Progenitor cell of endocrine pancreas (in vitro differentiated cells): ENCODE measurements around the gene JAM2. TPM values are rescaled to one million over a fixed set of nuclear protein-coding genes. Genes with fewer than 3 reads are reported as not detected.

Experiments
- DNase-seq: peaks from one replicate; pipeline ENCODE4 v3.0.0; 2021; ENCODE audit warnings: low spot score; ENCODE audit not compliant: unreplicated experiment
- H3K27ac Mint-ChIP-seq: 2 replicates; pipeline ENCODE4 v1.8.0; 2021; ENCODE audit warnings: mild to moderate bottlenecking, moderate library complexity, mixed read lengths
- H3K27me3 Mint-ChIP-seq: 2 replicates; pipeline ENCODE4 v1.8.0; 2021; ENCODE audit warnings: mixed read lengths
- H3K36me3 Mint-ChIP-seq: 2 replicates; pipeline ENCODE4 v1.8.0; 2022; ENCODE audit warnings: mixed read lengths; ENCODE audit not compliant: insufficient read depth
- H3K4me1 Mint-ChIP-seq: 2 replicates; pipeline ENCODE4 v1.8.0; 2021; ENCODE audit warnings: low read depth, mixed read lengths
- H3K4me3 Mint-ChIP-seq: 2 replicates; pipeline ENCODE4 v1.8.0; 2021; ENCODE audit warnings: low read depth, mild to moderate bottlenecking, moderate library complexity, mixed read lengths
- H3K9me3 Mint-ChIP-seq: 2 replicates; pipeline ENCODE4 v1.8.0; 2021; ENCODE audit warnings: low read depth, mixed read lengths
- total RNA-seq: library from RNA; stranded (reverse); gene quantifications from 2 replicates; pipeline ENCODE4 v1.2.1, GENCODE V29; 2021
- TF ChIP-seq, protein P1 (sequence below): fragments of 200-600 bp; sonication (generic); IDR thresholded peaks from one replicate; pipeline ENCODE4 v1.5.0; 2021; ENCODE audit warnings: antibody characterized with exemption, mild to moderate bottlenecking; ENCODE audit not compliant: unreplicated experiment

Gene JAM2
- total RNA-seq, 1 donor from 2014 or later: 2.4 TPM

DNA sequence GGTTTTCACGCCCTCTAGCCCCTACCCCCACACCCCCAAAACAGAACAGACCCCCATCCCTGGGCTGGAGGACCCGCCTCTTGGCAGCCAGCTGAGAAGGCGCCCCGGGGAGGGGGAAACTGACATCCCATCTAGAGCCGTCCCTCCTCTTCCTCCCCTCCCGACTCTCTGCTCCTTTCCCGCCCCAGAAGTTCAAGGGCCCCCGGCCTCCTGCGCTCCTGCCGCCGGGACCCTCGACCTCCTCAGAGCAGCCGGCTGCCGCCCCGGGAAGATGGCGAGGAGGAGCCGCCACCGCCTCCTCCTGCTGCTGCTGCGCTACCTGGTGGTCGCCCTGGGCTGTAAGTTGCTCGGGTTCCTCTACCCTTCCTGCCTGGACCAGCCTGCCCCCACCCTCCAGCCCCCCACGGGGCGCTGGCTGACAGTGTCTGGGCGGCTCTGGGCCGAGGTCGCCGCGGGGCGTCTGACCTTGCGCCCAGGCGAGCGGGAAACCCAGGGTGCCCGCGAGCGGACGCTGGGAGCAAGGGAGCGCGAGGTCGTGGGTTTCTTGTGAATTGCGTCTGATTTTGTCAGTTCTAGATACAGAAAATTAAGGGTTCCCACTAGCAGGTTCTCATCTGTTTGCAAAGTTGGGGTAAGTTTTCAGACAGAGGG is 618 bp downstream of the JAM2 start:
- TF ChIP-seq, protein P1, sequence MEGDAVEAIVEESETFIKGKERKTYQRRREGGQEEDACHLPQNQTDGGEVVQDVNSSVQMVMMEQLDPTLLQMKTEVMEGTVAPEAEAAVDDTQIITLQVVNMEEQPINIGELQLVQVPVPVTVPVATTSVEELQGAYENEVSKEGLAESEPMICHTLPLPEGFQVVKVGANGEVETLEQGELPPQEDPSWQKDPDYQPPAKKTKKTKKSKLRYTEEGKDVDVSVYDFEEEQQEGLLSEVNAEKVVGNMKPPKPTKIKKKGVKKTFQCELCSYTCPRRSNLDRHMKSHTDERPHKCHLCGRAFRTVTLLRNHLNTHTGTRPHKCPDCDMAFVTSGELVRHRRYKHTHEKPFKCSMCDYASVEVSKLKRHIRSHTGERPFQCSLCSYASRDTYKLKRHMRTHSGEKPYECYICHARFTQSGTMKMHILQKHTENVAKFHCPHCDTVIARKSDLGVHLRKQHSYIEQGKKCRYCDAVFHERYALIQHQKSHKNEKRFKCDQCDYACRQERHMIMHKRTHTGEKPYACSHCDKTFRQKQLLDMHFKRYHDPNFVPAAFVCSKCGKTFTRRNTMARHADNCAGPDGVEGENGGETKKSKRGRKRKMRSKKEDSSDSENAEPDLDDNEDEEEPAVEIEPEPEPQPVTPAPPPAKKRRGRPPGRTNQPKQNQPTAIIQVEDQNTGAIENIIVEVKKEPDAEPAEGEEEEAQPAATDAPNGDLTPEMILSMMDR: peak; percentile 52
- H3K9me3 Mint-ChIP-seq: no peaks in the 10 kb centered on the region
- peaks cover 60% of the 10 kb centered on the region for H3K27me3 Mint-ChIP-seq
- peak overlapping the region; percentile 68 for H3K4me3 Mint-ChIP-seq
- no peaks in the 10 kb centered on the region for H3K36me3 Mint-ChIP-seq
- peak; percentile 42 for DNase-seq
- no peak overlapping the region for H3K27ac Mint-ChIP-seq
- peaks cover 6% of the 10 kb centered on the region for H3K4me1 Mint-ChIP-seq

DNA sequence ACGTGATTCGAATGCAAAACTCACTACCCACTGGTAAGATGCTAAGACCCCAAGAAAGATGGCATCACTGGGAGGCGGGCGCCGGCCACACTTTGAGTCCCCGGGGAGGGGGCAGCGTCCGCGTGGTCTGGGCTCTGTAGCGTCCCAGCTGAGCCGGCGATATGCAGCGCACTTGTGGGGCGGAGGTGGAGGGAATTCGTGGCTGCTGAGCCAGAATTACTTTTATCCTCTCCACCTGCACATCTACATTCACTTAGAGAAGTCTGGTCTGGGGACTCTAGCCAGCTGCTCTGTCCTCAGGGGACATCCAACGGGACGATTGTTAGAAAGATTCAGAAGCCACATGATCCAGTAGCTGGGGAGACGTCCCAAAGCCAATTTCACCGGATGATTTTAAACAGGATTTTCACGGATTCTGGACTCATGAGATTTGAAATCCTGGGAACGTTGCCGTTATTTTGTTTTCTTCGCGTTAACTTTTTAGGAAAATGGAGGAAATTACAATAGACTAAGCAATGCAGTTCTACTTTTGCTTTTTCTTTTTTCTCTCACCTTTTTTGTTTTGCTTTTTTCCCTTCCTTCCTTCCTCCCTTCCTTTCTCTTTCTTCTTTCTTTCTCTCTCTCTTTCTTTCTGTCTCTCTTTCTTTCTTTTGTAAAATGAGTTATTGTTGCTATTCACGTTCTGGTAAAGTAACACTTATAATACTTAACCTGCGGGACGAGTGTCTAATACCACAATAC is 1.3 kb downstream of the JAM2 start:
- Mint-ChIP-seq H3K4me1 (peaks cover 6% of the 10 kb centered on the region), H3K27me3 (peaks cover 55% of the 10 kb centered on the region)

GRCh38 chr21:25640943-25641292 is 1.9 kb downstream of the JAM2 start:
- TF ChIP-seq, protein P1: no peak
- no peaks in the 10 kb centered on the region for H3K36me3 Mint-ChIP-seq
- peaks cover 52% of the 10 kb centered on the region for H3K27me3 Mint-ChIP-seq
- no peak overlapping the region for H3K27ac Mint-ChIP-seq
- H3K4me3 Mint-ChIP-seq: peak overlapping the region; percentile 68
- no peak for DNase-seq
- no peaks in the 10 kb centered on the region for H3K9me3 Mint-ChIP-seq
- peaks cover 6% of the 10 kb centered on the region for H3K4me1 Mint-ChIP-seq

More for the DNA sequence above, 1.3 kb downstream of the JAM2 start:
- no peak overlapping the region for H3K27ac Mint-ChIP-seq
- H3K36me3 Mint-ChIP-seq: no peaks in the 10 kb centered on the region
- H3K9me3 Mint-ChIP-seq: no peaks in the 10 kb centered on the region
- peak overlapping the region; percentile 68 for H3K4me3 Mint-ChIP-seq
- TF ChIP-seq, protein P1: no peak
- peak; percentile 17 for DNase-seq

DNA sequence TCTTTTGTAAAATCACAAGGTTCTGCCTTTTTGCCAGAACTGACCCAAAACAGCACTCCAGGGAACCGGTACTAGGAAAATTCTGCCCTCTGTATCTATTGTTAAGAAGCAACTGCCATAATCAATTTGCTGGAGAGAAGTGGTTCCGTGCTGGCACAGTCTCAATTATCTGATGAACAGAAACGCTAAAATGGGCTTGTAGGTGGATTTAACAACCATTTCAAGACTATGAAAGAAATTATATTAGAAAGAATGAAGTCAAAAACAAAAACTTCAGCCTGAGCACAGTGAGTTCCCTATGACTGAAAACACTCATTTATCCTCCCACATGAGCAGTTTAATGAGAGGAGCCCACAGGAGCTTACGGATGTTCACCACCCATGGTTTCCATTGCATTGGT is 4.4 kb downstream of the JAM2 start:
- Mint-ChIP-seq H3K27me3 (peaks cover 31% of the 10 kb centered on the region), H3K4me3 (no peak overlapping the region), H3K27ac (no peak overlapping the region), H3K4me1 (peaks cover 6% of the 10 kb centered on the region), H3K9me3 (no peaks in the 10 kb centered on the region), H3K36me3 (no peaks in the 10 kb centered on the region)
- no peak for DNase-seq
- TF ChIP-seq, protein P1: no peak

GRCh38 chr21:25646474-25646873 is 7.4 kb downstream of the JAM2 start:
- Mint-ChIP-seq H3K4me3 (no peak overlapping the region), H3K9me3 (no peaks in the 10 kb centered on the region), H3K27me3 (peaks cover 11% of the 10 kb centered on the region), H3K36me3 (no peaks in the 10 kb centered on the region), H3K4me1 (no peaks in the 10 kb centered on the region), H3K27ac (peak overlapping the region; percentile 18)
- DNase-seq: no peak
- TF ChIP-seq, protein P1: no peak
